HCEC 1CT (cell line): ENCODE results near the gene MEA1.

ENCODE experiments used
- DNase-seq: peaks from one replicate; pipeline ENCODE4 v3.0.0-alpha.2; 2017

MEA1 gene

GRCh38 chr6:43037706-43038105 lies 24.0 kb upstream of the MEA1 start:
- DNase-seq: no peak

GRCh38 chr6:43037197-43037596 lies 23.5 kb upstream of the MEA1 start:
- DNase-seq: no peak

- DNase-seq: no peak
These were observed 23.0 kb upstream of the MEA1 start for GRCh38 chr6:43036712-43037111.

GRCh38 chr6:43035495-43036194 lies 21.9 kb upstream of the MEA1 start:
- DNase-seq: no peak

GRCh38 chr6:43034190-43034525 lies 20.4 kb upstream of the MEA1 start:
- no peak for DNase-seq

GRCh38 chr6:43033496-43034189 lies 19.9 kb upstream of the MEA1 start:
- no peak for DNase-seq

- no peak for DNase-seq
These were observed 18.6 kb upstream of the MEA1 start for GRCh38 chr6:43032326-43032725.

GRCh38 chr6:43029120-43029519 lies 15.4 kb upstream of the MEA1 start:
- DNase-seq: no peak

GRCh38 chr6:43026365-43026764 lies 12.6 kb upstream of the MEA1 start:
- no peak for DNase-seq

GRCh38 chr6:43024436-43024835 lies 10.7 kb upstream of the MEA1 start:
- no peak for DNase-seq

- peak; percentile 70 for DNase-seq
These were observed 7.7 kb upstream of the MEA1 start, which contains the start of gene RRP36 for GRCh38 chr6:43021270-43022047. RRP36 (plus strand) TSS chr6:43021623; CDS start chr6:43021655, 32 bp downstream.

GRCh38 chr6:43020847-43021246 lies 7.1 kb upstream of the MEA1 start:
- DNase-seq: no peak

GRCh38 chr6:43020052-43020705 lies 6.4 kb upstream of the MEA1 start:
- no peak for DNase-seq

GRCh38 chr6:43019152-43019551 lies 5.4 kb upstream of the MEA1 start:
- DNase-seq: no peak

- no peak for DNase-seq
These were observed 3.2 kb upstream of the MEA1 start for GRCh38 chr6:43016943-43017334.

- no peak for DNase-seq
These were observed 2.6 kb upstream of the MEA1 start for GRCh38 chr6:43016176-43016942.

GRCh38 chr6:43014434-43014909 lies 726 bp upstream of the MEA1 start:
- peak; percentile 34 for DNase-seq

- peak; percentile 54 for DNase-seq
These were observed 476 bp downstream of the MEA1 start for GRCh38 chr6:43013097-43013842.

- no peak for DNase-seq
These were observed 1.4 kb downstream of the MEA1 start for GRCh38 chr6:43012364-43012763.

GRCh38 chr6:43011207-43011606 lies 2.5 kb downstream of the MEA1 start:
- no peak for DNase-seq

- DNase-seq: peak; percentile 23
These were observed 4.6 kb downstream of the MEA1 start for GRCh38 chr6:43009124-43009523.

- DNase-seq: no peak
These were observed 6.6 kb downstream of the MEA1 start for GRCh38 chr6:43007126-43007525.
